Endometrium (tissue), 2 donors: ENCODE results near the gene LLCFC1.

Source experiments
- FAIRE-seq: peaks from 2 replicates; lab custom pipeline; 2012; peaks lifted over from hg19 to GRCh38; lab: Jason Lieb, UNC
- donor health status: control.
- donor health status: control.

Gene LLCFC1

DNA sequence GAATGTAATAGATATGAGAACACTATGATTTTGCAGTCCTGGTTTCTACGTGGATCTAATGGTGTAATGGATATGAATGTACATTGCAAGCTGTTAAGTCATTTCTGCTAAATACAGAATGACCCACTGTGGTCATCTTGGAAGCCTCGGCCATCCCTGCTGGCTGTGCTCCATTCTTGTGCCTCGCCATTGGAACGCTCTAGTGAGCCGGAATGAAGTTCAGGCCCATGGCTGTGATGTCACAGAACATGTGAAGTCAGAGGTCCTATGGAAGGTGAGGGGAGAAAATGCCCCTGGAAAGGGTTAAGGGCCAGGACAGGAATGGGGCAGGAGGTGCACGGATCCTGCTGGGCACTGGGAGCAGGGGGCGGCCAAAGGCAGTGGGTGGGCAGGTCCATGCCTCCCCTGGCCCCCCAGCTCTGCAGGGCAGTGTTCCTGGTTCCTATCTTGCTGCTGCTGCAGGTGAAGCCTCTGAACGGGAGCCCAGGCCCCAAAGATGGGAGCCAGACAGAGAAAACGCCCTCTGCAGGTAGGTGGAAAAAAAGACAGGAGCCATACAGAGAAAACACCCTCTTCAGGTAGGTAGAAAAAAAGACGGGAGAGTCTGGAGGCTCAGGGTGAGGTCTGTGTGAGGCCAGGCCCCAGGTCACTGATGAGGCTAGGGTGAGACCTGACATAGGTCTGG, at the start of gene LLCFC1:
Gene LLCFC1 (plus strand): TSS at position 259 of the 685 bp plus-strand sequence. CDS start 138 bp downstream, at position 397.
- no peak for FAIRE-seq

DNA sequence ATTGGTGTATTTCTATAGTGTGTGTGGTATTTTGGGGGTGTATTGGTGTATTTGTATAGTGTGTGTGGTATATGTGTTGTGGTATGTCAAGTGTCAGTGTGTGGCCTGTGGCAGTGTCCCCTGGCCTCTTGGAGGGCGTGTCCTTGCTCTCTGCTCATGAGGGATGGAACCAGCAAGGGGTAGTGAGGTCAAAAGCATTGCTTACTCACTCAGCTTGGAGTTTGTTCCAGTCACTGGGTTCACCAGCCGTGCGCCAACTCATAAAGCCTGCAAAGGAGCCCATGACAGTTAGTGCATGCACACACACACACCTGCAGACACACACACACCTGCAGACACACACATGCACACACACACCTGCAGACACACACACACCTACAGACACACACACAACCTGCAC, 49.5 kb upstream of the LLCFC1 start:
- no peak for FAIRE-seq

DNA sequence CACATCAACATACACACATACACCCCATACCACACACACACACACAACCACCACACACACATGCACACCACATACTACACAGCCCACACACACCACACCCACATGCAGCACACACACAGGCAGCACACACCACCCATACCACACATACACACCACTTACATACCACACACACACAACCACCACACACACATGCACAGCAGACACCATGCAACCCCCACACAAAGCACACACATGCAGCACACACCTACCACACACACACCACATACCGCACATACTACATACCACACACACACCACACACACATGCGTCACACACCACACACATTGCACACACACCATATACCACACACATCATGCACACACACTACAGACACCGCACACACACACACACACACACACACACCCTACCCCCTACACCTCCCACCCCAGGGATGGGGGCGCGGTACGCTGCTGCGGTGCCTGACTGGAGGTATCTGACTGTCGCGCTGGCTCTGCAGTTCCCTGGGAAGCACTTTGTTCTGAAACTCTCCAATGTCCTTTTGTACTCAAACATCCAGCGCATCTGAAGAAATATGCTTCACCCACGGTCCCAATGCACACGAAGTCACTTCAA, 48.3 kb upstream of the LLCFC1 start:
- no peak for FAIRE-seq

DNA sequence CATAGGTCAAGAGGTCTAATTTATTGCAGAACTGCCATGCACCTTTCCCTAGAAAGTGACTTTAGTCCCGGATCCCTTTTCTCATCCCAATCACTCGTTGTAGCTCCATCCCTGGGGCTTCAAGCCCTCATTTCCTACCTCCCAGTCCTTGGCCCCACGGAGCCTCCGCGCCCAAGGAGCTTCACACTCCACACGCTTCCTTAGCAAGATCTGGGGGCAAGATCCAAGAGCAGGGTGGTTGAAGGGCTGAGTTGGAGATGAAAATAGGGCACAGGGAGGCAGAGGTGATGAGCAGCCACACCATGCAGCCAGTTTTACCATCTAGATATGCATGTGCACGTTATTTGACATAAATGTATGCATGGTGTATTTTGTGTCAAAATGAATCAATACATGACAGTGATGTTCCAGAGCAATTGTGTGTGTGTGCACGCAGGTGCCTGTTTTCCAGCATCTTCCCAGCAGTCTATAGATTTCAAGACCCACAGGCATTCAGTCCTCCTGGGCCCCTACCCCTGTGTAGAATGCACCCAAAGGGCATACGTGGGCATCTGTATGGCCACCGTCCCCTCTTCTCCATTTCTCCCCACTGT, 47.7 kb upstream of the LLCFC1 start:
- FAIRE-seq, result no peak

DNA sequence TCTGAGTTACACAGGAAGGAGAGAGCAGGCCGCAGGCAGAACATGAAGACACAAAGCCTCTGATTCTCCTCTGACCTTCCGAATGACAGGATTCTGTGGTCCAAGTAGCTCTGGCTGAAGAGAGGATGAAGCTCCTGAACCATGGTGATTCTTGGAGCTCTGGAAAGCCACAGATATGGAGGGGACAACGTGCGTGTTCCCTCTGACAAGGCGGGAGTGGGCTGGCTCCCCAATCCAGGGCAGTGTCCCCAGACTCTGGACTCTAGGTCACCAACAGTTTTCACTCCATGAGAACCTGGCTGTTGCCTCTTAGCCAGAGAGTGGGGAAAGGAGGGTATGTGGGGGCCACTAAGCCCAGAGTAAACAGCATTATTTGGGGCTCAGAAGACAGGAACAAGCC, 46.3 kb upstream of the LLCFC1 start:
- FAIRE-seq, result no peak

DNA sequence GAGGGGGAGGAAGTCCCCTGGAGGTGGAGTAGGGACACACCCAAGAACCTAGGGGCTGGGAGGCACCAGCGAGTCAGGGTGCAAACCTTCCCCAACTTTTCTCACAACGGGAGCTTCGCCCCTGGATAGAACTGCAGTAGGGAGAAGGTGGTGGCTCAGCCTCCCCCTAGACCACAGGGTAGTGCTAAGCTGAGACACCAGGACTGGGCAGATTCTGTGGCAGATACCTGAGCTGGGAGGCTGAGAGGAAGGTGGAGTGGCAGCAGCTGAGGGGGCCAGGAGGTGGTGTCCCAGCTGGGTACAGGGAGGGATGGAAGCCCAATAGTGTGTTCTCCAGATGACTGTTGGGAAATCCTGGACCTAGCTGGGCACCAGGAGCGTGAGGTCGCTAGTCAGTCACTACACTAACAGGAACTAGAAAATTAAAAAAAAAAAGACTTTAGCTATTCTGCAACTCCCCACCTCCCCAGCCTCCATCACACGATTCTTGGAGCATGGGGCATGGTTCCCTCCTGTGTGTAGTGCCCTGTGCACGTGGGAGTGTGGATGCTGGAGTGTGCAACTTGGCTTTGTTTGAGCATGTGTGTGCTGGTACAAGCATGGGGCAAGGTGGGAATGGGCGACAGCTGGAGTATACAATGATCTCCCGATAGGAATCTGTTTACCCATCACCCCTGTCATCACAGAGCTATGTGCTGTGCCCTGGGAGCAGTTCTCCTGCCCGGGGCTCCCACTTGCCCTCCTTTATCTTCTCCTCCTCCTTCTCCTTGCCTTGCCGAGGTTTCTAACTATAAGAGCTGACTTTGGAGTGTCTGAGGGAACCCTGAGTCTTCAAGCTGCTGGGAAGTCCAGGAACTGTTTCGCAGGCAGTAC, 44.9 kb upstream of the LLCFC1 start:
- no peak for FAIRE-seq

DNA sequence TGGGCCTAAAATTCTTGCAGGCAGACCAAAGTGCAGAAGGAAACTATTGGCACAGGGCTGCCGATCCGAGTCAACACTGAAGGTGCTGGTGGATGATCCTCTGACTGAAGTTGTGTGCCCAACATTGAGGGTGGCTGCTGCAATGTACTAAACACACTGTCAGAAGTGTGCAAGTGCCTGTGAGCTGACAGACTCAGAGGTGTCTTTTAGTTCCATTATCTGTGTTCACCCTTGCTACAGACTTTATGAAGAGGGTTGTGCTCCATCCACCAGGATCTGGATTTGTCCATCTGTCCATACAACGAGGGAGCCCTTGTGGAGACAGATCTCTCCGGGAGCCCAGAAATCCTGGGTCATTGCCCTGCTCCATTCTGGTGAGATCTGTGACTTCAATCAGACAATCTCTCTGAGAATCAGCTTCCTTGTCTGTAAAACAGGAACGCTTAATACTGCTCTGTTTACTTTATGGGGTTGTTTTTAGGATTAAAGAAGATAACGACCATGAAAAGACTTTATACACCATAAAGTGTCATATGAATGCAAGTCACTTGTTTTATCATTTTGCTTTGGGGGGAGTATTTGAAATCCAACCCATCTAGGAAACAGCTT, 44.2 kb upstream of the LLCFC1 start:
- no peak for FAIRE-seq

DNA sequence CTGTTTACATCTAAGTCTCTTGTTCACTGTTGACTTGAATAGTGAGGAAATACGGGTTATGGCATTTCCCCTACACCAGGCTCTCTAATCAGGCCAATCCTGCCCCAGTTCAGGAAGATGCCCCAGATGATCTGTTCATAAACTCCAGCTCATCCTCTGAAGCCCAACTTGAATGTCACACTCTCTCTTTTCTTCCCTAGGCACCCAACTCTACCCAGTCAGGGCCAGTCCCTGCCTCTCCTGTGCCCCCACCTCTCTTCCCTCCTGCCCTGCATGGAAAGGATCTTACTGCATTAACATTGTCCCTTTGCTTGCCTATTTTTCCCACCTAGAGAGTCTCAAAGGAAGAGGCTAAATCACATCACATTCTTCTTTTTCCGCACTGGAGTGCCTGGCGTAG, 43.1 kb upstream of the LLCFC1 start:
- FAIRE-seq, result no peak

DNA sequence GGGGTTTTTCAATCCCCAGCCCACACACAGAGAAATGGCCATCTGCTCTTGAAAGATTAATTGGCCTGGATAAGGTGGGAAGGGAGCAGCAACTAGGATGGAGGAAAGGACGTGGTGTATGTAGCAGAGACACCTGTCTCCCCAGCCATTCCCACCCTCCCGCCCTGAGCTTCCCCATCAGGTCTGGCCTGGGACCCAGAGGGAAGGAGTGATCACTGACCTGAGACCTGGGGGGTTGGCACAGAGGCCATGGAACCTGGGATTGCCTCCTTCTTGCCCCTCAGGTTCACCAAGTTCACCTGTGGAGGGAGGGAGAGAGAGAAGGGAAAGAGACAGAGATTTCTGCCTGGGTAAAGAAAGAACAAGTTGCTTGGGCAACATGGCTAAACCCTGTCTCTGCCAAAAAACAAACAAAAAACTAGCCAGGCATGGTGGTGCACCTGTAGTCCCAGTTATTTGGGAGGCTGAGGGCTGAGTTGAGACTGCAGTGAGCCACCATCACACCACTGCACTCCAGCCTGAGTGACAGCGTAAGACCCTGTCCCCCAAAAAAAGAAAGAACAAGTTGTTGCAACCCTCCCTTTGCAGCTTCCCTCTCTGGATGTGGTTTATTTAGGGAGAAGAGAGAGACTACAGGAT, 42.4 kb upstream of the LLCFC1 start:
- FAIRE-seq, result no peak

DNA sequence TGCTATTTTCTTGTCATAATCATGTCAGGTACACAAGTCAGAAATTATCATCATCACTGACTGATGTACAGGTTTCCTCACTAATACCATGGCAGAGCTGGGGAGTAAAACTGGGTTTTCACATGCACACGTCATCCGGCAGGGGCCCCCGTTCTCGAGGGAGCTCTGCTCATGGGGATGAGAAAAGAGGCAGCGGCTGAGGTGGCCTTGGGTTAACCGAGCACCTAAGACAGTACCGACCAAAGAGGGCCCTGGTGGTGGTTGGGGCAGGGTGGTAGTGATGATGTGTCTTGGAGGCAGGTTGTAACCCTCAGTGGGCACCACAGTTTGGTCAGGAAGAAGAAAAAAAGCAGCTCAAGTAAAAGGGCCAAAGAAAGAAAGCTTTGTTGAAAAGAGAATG, 41.6 kb upstream of the LLCFC1 start:
- FAIRE-seq, result no peak

DNA sequence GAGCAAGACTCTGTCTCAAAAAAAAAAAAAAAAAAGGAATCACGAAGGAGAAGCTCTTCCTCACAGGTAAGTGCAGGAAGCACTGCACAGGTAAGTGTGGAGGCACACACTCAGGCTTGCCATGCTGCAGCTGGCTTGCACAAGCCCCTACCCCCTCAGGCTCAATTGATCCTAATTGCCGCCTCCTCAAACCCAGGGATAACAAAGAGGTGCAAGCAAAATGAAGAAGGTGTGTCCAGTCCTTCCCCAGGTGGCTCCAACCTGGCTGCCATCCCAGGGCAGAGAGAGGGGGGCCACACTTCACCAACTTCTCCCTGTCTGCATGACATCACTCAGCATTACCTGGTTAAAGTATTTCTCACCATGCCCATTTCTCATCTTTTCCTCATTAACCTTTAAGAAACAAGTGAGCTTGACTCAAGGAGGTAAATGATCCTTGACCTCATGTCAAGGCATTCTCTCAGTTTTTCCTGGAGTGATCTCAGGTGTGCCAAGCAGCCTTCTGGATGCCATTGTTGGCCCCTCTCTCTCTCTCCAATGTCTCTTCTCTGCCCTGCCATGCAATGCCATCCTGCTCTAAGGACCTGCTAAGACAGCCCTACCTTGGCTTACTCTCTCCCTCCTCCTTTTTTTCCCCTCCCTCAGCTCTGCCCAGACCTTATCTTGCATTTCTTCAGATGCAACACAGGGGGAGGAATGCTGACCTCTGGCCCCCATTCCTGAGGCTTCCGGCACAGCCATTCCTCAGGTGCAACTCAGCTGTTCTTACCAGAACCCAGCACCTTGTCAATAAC, 40.7 kb upstream of the LLCFC1 start:
- no peak for FAIRE-seq

DNA sequence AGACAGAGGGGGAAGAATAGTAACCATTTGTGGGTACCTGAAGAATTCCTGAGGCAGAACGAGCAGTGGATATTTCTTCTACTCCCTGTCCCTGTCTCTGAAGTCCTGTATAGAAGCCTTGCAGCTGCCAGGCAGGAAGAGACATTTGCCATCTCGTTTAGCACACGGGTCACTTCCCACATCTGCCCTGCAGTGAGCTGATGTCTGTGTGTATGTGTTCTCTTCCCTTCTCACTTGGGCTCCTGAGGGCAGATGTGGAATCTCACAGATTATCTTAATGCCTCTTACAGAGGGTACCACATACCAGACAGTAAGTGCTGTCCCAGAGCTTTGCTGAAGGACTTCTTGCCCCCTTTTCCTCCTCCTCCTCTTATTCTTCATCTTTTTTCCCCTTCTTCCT, 39.6 kb upstream of the LLCFC1 start:
- FAIRE-seq, result no peak

DNA sequence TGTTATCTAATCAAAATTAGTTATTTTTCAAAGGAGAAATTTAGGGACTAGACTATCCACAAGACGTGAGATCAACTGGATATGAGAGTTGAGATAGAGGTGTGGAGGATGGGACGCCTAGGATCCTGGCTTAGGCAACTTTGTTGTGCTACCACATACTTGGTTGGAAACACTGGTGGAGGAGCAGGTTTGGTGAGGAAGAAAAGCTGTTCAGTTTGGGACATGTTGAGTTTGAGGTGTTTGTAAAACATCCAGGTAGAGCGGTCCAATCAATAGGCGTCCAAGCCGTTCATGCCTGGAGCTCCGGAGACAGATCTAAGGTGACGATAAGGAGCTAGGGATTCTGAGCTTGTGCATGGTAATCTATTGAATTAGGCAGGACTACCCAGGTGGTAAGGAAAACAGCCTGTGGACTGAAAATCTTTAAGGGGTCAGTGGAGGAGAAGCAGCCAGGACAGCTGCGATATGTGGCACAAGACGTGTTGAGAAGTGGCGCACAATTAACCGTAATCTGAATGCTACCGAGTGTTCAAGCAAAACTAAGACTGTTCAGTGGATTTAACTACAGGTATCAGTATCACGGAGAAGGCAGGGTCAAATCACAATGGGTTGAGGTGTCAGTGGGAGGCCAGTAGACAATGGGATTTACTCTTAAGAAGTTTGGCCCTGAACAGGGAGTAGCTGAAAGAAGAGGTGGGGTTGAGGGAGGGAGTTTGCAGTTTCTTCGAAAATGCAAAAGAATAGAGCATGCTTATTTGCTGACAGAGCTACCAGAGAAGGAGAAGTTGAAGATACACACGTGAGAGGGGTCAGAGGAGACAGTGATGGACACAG, 37.6 kb upstream of the LLCFC1 start:
- FAIRE-seq, result no peak

DNA sequence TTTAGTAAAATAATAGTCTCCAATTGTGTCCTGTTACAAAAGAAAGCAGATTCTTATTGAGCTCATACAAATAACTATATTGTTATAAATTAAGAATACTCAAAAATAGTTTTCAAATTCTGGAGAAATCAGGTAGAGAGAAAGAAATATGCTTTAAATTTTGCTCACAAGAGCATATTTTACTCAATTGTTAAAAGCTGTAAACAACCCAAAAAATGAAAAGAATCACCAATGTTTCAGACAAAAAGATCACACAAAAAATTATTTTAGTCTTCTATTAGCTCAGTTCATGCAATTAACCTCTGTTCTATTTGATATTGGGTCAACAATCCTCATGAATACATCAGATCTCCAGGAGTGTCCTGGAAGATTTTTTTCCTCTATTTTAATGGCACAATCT, 35.2 kb upstream of the LLCFC1 start:
- FAIRE-seq, result no peak

DNA sequence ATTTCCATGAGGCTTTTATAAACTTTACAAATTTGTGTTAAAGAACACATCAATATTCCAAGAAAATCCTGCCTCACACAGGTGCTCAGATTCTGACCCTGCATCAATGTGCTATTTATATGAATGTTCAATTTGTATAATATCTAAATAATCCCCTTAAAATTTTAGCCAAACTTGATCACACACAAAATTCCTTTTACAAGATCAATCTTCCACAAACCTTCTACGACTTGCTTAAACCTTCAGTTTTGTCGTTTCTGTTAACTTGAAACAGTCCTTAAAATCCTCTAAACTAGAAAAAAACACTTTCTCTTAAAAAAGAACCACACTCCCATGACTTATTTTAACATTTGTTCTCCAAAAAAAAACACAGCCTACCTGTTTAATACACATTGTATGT, 33.5 kb upstream of the LLCFC1 start:
- FAIRE-seq, result no peak

DNA sequence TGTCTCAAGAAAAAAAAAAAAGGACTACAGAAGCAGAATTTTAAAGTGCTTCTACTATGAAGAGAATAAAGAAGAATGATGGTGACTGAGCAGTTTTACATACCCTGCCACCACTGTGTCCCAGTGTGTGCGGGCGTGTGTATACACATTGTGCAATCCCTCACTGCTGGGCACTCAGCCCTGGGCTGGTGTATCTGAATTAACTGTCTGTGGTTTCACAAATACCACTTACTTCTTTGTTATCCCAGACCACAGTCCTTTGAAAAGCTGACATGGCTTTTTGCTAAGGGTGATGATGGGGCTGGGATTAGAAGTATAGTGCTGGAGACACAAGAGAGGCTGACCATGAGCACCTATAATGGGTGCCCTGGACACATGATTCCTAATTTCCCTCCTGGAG, 32.6 kb upstream of the LLCFC1 start:
- no peak for FAIRE-seq

DNA sequence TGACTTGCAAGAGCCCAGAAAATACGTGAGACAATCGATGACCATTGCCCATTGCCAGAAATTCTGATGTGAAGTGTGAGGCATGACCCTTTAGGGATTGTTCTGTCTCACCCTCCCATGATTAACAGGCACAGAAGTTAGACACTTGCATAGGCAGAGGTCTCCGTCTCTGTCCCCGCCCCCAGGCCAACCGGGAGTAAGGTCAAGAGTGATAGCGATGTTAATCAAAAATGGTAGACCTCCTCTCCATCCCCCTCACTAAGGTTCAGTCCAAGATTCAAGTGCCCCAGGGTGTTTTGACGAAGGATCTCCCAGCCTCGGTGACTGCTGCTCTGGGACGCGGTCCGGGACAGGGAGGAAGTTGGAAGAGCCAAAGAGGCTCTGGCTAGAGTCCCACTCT, 31.0 kb upstream of the LLCFC1 start:
- FAIRE-seq, result no peak

DNA sequence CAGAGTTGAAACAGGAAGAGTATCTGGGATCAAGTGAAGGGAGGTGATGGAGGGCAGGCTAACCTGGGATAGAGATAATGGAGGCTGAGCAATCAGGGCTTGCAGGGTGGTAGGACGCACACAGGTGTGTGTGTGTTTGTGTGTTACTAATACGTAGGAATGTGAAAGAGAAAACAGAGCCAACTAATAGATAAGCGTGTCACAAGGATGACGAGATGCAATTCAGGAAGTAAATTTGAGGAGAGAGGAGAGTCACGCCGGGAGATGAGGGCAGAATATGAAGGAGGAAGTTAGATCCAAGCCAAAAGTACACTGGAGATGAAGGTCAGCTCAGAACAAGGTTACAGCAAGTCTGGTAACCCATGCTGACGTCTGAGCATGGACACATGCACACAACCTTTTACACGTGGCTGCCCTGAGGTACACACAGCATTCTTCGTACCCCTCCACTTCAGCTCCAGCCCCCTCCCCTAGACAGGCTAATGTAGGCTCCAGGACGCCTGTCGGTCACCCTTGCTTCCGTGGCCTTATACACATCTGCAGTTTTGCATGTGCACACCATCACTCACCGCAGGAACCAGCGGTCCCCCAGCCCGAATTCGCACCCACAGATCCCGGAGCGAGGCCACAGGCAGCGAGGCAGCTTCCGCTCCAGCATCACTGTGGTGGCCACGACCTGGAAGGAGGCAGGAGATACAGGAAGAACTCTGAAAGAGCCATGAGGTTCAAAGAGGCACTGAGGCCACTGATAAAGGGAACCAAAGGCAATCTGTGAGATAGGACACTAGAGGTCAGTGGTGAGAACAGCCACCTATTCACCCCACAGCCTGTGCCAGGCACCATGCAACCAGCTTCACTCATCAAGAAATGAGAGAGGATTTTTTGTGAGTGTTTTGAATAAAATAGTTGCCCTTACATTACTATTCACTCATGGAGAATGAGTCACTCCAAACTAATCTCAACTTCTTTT, 30.1 kb upstream of the LLCFC1 start:
- no peak for FAIRE-seq

DNA sequence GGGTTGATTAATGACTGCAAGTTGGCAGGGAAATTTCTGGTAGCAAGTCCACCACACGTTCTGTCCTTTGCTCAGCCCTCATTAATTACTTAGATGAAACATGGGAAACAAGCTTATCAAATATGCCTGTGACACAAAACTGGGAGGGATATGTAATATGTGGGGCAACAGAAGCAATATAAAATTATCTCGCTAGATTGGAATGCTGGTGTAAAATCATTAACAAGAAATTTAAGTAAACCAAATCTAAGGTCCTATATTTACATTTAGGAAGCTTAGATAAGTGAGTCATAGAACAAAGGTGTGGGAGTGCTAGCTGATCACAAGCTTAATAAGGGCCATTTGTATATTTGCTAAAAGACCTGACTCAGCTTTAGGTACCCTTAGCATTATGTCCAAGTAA, 29.3 kb upstream of the LLCFC1 start:
- FAIRE-seq, result no peak
